Gastrocnemius medialis (tissue), 4 donors: ENCODE results near the gene SYNGR2. TPM values are rescaled to one million over a fixed set of nuclear protein-coding genes. Genes with fewer than 3 reads are reported as not detected.
"Not testable (repeated sequence)": the region's sequence is repeated elsewhere in the genome, so short reads cannot be mapped to it uniquely, and the experiment has no call there.

ENCODE experiments used
- ATAC-seq, 2 donors: fragments of 150-250 bp; one replicate each; pipeline ENCODE4 v1.9.1; 2016
- DNase-seq, 2 donors: peaks; one replicate each; pipeline ENCODE4 v3.0.0-alpha.2; 2019
- H3K27ac ChIP-seq, 4 donors: fragments of 200-600 bp; sonication (generic); 1 replicate in 1 of 4; 2 replicates in 3 of 4; pipeline ENCODE4 v1.5.1; 2016 to 2018; ENCODE audit warnings: mild to moderate bottlenecking in 2 of 4, moderate library complexity in 1 of 4
- H3K27me3 ChIP-seq, 3 donors: fragments of 200-600 bp; sonication (generic) in 2 of 3; 1 replicate in 1 of 3; 2 replicates in 2 of 3; pipeline versions ENCODE4 v1.5.1 to v1.6.0; 2016 to 2019; ENCODE audit warnings: mild to moderate bottlenecking in 1 of 3, moderate library complexity in 1 of 3
- H3K36me3 ChIP-seq, 2 donors: fragments of 200-600 bp; sonication (generic) in 1 of 2; one replicate each; pipeline ENCODE4 v1.5.1; 2017 to 2018
- H3K4me1 ChIP-seq, 2 donors: fragments of 200-600 bp; sonication (generic) in 1 of 2; one replicate each; pipeline ENCODE4 v1.5.1; 2016 to 2017; ENCODE audit warnings: mild to moderate bottlenecking in 2 of 2
- H3K4me3 ChIP-seq, 4 donors: fragments of 200-600 bp; sonication (generic) in 3 of 4; 1 replicate in 1 of 4; 2 replicates in 3 of 4; pipeline ENCODE4 v1.5.1; 2016 to 2019; ENCODE audit warnings: mild to moderate bottlenecking in 2 of 4
- H3K9me3 ChIP-seq, 3 donors: fragments of 200-600 bp; sonication (generic) in 2 of 3; 1 replicate in 1 of 3; 2 replicates in 2 of 3; pipeline ENCODE4 v1.5.1; 2016 to 2019
- POLR2A ChIP-seq, 2 donors: fragments of 450-650 bp; IDR thresholded peaks; one replicate each; pipeline ENCODE4 v1.6.1; 2017; ENCODE audit warnings: antibody characterized with exemption in 2 of 2, mild to moderate bottlenecking in 2 of 2, moderate library complexity in 2 of 2
- in situ Hi-C, 4 donors: fragments of 200-750 bp; cut with MboI; loops; one replicate each; pipeline versions ENCODE4 v1.15.0 to v1.8.0; 2017; ENCODE audit warnings: low sequenced_read_pairs in 4 of 4
- intact Hi-C: fragments of 100-400 bp; cut with DNase I; formaldehyde crosslinking; loops from one replicate; pipeline ENCODE4 v1.15.1; 2023; ENCODE audit warnings: low total_unique reads
- total RNA-seq, 4 donors: library from RNA; depleted of rRNA; stranded (reverse); fragments of >200 nt; gene quantifications; one replicate each; pipeline versions ENCODE4 v1.1.0 to v1.2.3, GENCODE V29; 2016
- TF ChIP-seq, protein P1 (sequence below), 5 experiments: fragments of 450-650 bp in 3 of 5; fragments of 200-600 bp in 2 of 5; sonication (generic) in 2 of 5; IDR thresholded peaks in 4 of 5; conservative IDR thresholded peaks in 1 of 5; 1 replicate in 4 of 5; 2 replicates in 1 of 5; pipeline ENCODE4 v1.5.1; 2016 to 2019; ENCODE audit warnings: antibody characterized with exemption in 5 of 5, mild to moderate bottlenecking in 3 of 5, moderate library complexity in 3 of 5

Gene SYNGR2
- total RNA-seq, 4 donors from 2014 or later, result 104 to 218 (median 163) TPM

GRCh38 chr17:78168903-78169793 lies 767 bp downstream of the SYNGR2 start:
- intact Hi-C loops (loop anchor here (1.0 kb wide), 1 partner anchor 18 kb away; the partner anchor contains the start of genes AFMID and TK1), in situ Hi-C loops (no loop called here)
- Histone ChIP-seq H3K27me3 (no peaks in the 10 kb centered on the region), H3K9me3 (no peaks in the 10 kb centered on the region), H3K36me3 (peaks cover 0 to 15% of the 10 kb centered on the region in 2 donors), H3K4me3 (peak overlapping the region; percentile 77 to 94 (median 86)), H3K4me1 (peaks cover 29 to 48% of the 10 kb centered on the region in 2 donors), H3K27ac (peak overlapping the region; percentile 92 to 96 (median 94))
- peak; percentile 28 to 29 for ATAC-seq
- TF ChIP-seq, protein P1, sequence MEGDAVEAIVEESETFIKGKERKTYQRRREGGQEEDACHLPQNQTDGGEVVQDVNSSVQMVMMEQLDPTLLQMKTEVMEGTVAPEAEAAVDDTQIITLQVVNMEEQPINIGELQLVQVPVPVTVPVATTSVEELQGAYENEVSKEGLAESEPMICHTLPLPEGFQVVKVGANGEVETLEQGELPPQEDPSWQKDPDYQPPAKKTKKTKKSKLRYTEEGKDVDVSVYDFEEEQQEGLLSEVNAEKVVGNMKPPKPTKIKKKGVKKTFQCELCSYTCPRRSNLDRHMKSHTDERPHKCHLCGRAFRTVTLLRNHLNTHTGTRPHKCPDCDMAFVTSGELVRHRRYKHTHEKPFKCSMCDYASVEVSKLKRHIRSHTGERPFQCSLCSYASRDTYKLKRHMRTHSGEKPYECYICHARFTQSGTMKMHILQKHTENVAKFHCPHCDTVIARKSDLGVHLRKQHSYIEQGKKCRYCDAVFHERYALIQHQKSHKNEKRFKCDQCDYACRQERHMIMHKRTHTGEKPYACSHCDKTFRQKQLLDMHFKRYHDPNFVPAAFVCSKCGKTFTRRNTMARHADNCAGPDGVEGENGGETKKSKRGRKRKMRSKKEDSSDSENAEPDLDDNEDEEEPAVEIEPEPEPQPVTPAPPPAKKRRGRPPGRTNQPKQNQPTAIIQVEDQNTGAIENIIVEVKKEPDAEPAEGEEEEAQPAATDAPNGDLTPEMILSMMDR (IDR thresholded peaks at IDR 0.05 in 4 of 5, conservative IDR thresholded peaks at IDR 0.05 in 1 of 5), result no peak
- no peak for TF ChIP-seq POLR2A (IDR thresholded peaks at IDR 0.05)
- DNase-seq, result peak; percentile 53 to 71

- Histone ChIP-seq H3K36me3 (peaks cover 0 to 15% of the 10 kb centered on the region in 2 donors), H3K4me1 (peaks cover 46 to 65% of the 10 kb centered on the region in 2 donors), H3K27me3 (no peaks in the 10 kb centered on the region), H3K27ac (peak overlapping the region; percentile 88 to 96 (median 94)), H3K9me3 (no peaks in the 10 kb centered on the region), H3K4me3 (no peak overlapping the region)
- in situ Hi-C loops, result no loop called here
- intact Hi-C loops, result no loop called here
- TF ChIP-seq, protein P1 (IDR thresholded peaks at IDR 0.05 in 4 of 5, conservative IDR thresholded peaks at IDR 0.05 in 1 of 5), result no peak
- TF ChIP-seq POLR2A (IDR thresholded peaks at IDR 0.05), result no peak
- DNase-seq (no peak), ATAC-seq (no peak)
Observed at GRCh38 chr17:78170692-78171590, 2.6 kb downstream of the SYNGR2 start.

DNA sequence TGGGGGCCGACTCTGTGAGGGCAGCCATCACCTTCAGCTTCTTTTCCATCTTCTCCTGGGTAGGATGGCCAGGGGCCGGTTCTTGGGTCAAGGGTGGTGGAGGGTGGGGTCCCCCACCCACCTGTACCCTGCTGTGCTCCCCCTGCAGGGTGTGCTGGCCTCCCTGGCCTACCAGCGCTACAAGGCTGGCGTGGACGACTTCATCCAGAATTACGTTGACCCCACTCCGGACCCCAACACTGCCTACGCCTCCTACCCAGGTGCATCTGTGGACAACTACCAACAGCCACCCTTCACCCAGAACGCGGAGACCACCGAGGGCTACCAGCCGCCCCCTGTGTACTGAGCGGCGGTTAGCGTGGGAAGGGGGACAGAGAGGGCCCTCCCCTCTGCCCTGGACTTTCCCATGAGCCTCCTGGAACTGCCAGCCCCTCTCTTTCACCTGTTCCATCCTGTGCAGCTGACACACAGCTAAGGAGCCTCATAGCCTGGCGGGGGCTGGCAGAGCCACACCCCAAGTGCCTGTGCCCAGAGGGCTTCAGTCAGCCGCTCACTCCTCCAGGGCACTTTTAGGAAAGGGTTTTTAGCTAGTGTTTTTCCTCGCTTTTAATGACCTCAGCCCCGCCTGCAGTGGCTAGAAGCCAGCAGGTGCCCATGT lies 3.3 kb downstream of the SYNGR2 start:
- intact Hi-C loops, H3K9me3 ChIP-seq, H3K4me3 ChIP-seq, in situ Hi-C loops, ATAC-seq, H3K27me3 ChIP-seq: not testable (repeated sequence)
- H3K36me3 ChIP-seq, result peaks cover 0 to 15% of the 10 kb centered on the region in 2 donors
- DNase-seq, result peak in 1 of 2 donors; percentile 44
- H3K4me1 ChIP-seq, result peaks cover 54 to 73% of the 10 kb centered on the region in 2 donors
- peak overlapping the region; percentile 88 to 96 (median 94) for H3K27ac ChIP-seq

DNA sequence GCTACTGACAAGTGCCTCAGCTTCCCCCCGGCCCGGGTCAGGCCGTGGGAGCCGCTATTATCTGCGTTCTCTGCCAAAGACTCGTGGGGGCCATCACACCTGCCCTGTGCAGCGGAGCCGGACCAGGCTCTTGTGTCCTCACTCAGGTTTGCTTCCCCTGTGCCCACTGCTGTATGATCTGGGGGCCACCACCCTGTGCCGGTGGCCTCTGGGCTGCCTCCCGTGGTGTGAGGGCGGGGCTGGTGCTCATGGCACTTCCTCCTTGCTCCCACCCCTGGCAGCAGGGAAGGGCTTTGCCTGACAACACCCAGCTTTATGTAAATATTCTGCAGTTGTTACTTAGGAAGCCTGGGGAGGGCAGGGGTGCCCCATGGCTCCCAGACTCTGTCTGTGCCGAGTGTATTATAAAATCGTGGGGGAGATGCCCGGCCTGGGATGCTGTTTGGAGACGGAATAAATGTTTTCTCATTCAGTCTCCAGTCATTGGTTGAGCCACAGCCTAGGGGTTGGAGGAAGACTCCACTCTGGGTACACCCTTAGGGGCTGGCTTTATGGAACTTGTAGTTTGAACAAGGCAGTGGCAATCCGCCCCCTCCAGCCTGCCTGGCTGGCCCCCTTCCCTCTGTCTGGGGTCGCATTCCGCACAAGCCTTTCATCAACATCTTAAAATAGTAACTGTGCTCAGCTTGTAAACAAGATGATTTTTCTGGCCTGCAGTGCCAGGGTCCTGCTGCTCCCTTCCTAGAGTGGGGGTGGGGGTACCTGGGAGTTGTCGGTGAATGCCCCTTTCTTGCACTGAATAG lies 4.1 kb downstream of the SYNGR2 start:
- H3K36me3 ChIP-seq, result peaks cover 0 to 15% of the 10 kb centered on the region in 2 donors
- DNase-seq (peak; percentile 41 to 69), ATAC-seq (peak; percentile 26 to 34)
- intact Hi-C loops, result no loop called here
- peaks cover 61 to 77% of the 10 kb centered on the region in 2 donors for H3K4me1 ChIP-seq
- TF ChIP-seq, protein P1 (IDR thresholded peaks at IDR 0.05 in 4 of 5, conservative IDR thresholded peaks at IDR 0.05 in 1 of 5), result no peak
- TF ChIP-seq POLR2A (IDR thresholded peaks at IDR 0.05), result peak in 1 of 2 donors; percentile 59
- no peaks in the 10 kb centered on the region for H3K9me3 ChIP-seq
- in situ Hi-C loops, result no loop called here
- H3K4me3 ChIP-seq, result no peak overlapping the region
- no peaks in the 10 kb centered on the region for H3K27me3 ChIP-seq
- H3K27ac ChIP-seq, result peak overlapping the region; percentile 88 to 96 (median 94)
